NCI-H526 (cell line): ENCODE measurements around the gene C2CD3.

Source experiments
- DNase-seq, 2 experiments: peaks; one replicate each; lab custom pipeline; 2025; lab: John Stamatoyannopoulos, UW

C2CD3 gene

DNA sequence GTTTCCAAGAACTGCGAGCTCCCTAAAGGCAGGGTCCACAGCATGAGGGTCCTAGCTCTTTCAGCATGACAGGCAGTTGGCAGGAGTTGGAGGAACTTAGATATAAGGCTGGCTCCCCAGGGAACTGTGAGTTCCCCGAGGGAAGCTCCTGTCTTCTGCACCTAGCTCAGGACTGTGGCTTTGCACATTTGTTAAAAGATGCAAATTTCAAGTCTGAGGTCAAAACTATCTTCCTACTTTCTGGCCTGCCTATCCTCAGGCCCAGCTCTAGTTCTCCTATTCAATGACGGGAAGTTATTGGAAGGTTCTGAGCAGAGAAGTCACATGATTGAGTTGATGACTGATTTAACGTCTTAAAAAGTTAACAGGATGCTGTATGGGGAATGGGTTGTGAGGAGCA, 150.3 kb downstream of the C2CD3 start:
- peak; percentile 33 to 82 for DNase-seq

GRCh38 chr11:74019860-74020259, 150.9 kb downstream of the C2CD3 start:
- DNase-seq: no peak

GRCh38 chr11:74019104-74019738, 151.6 kb downstream of the C2CD3 start:
- DNase-seq: no peak

DNA sequence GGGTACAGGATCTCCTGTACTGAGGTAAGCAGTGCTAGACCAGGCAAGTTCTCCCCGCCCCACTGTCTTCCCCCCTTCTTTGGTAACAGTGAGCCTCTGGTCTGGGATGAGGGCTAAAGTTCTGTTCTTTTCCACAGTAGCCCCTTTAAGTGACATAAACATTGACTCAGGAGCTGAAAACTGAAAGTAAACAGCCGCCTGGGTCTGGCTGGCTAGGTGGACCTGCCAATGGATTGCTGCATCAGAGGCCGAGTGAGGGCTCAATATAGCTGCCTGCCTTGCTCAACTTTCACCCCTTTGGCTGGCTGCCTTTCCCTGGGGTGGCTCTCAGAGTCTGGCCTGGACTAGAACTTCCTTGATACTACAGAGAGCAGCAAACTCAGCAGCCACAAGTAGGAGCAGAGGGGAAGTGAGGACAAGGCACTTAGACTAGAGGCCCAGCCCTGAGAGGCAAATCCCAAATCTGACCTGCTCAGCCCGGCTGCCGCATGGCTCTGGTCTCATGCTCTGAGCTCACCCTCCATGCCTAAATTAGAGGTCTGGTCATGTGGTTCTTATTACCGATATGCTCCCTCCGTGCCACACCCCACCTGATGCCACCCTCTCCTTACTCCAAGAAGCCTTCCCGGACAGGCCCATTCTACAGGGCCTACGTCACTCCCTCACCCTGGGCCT, 152.3 kb downstream of the C2CD3 start:
- no peak for DNase-seq

- DNase-seq: no peak
Measured at GRCh38 chr11:74017631-74018030, 153.2 kb downstream of the C2CD3 start.

DNA sequence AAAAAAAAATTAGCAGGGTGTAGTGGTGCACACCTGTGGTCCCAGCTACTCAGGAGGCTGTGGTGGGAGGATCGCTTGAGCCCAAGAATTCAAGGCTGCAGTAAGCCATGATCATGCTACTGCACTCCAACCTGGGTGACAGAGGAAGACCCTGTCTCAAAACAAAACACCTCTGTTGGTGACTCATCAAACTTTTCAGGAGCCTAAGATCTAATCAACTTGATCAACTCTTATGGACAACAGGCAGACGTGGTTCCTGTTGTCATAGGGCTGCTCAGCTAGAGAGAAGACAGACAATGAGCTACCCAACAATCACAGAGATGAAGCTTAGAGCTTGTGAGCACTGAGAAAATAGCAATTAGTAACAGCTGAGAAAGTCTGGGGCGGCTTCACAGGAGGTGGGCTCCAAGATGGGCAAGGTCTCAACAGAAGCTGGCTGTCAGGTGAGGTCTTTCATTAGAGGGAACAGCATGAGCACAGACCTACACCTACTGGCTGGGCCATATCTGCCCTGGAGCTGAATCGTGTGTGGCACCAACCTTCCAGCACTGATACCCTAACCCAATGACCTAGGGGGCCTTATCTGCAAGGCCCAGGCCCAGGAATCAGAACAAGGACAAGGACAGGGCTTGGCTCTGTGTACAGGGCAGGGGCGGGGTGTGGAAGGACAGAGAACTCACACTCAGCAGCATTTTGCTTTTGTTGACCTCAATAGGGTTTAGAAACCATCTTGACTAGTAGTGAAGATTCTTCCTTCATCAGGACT, 154.7 kb downstream of the C2CD3 start:
- no peak for DNase-seq

- DNase-seq: no peak
Measured at GRCh38 chr11:74014880-74015279, 155.9 kb downstream of the C2CD3 start.

GRCh38 chr11:74013141-74013540, 157.7 kb downstream of the C2CD3 start:
- DNase-seq: no peak

DNA sequence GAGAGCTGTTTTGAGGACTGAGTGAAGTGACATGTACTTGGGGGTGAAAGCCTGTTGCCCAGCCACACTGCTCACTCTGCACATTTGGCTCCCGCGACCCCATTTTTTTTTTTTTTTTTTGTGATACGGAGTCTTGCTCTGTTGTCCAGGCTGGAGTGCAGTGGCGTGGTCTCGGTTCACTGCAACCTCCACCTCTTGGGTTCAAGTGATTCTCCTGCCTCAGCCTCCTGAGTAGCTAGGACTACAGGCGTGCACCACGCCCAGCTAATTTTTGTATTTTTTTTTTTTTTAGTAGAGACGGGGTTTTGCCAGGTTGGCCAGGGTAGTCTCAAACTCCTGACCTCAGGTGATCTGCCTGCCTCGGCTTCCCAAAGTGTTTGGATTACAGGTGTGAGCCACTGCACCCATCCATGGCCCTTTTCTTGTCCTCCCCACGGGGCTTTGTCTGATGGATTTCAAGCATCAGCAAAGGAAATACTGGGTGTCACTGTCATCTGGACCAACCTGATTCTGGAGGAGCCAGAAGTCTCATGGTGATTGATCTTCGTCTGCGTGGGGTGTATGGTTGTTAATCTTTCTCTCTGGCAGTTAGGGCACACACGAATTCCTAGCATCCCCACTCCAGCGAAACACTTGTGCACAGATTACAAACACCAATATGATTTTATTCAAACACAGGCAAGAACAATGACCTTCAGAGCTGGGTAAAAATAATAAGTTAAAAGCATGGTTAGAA, 158.6 kb downstream of the C2CD3 start:
- no peak for DNase-seq

DNA sequence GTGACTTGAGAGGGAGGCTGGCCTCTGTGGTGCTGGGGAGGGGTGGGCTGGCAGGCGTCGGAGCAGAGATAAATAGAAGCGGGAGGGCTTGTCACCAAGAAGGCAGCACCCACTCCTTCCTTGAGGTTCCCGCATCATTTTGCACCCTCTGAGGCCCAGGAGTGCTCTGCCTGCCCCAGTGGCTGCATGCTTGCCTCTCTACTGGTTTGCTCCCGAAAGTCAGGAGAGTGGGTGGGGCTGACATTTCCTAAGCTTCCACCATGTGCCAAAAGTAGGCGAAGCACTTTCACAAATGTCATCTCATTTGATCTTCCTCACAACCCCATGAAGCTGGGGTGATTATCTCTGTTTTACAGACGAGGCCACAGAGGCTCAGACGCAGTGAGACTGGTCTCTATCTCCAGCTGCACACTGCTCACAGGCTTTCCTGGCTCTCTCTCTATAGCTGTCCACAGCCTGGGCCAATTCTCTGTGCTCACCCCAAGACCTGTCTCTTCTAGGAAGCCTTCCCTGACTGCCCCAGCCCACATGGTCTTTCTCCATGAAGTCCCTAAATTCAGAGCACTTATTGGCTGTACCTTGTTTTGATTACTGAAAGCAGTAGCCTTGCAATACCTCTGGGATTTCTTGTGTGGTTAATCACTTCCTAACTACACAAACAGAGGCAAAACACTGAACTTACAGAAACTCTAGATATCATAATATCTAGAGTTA, 159.3 kb downstream of the C2CD3 start:
- no peak for DNase-seq

DNA sequence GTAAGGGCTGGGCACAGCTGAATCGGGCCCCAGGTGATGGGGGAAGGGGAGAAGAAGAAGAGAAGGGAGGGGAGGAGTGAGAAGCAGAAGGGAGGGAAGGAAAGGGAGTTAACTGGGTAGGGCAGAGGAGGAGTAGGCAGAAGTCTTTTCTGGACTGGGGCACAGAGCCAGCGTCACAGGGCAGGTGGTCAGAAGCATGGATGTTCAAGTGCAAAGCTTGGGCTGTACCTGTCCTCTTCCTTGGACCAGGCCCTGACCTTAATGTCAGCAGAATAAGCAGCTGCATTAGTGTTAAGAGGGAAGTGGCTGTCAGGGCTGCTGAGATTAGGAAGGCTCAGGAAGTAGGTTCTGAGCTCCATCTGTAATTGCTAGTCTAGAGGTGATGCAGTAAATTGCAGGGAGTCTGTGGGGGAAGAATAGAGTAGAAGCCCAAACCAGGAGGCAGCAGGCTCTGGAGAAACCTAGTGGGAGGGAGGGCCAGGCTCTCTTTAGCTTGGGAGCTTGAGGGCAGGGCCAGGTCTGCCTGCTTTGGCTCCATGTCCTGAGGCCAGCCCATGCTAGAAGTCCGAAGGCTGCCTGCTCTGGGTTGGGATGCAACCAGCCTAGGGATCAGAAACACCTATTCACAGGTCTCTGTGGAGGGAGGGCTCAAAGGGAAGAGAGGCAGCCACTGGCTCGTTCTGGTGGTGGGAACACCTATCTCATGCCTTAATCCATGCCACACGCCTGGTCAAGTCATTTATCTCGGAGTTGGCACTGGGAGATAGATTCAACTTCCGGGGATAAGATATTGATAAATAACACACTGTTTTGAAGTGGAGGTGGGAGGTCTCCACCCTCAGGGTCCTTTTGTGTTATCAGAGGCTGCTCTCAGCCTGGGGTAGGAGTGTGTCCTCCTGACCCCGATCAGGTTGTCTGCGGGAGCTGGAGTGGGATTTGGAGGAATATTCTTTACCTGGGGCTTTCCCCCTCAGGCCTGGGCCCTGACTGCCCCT, 160.2 kb downstream of the C2CD3 start:
- no peak for DNase-seq

DNA sequence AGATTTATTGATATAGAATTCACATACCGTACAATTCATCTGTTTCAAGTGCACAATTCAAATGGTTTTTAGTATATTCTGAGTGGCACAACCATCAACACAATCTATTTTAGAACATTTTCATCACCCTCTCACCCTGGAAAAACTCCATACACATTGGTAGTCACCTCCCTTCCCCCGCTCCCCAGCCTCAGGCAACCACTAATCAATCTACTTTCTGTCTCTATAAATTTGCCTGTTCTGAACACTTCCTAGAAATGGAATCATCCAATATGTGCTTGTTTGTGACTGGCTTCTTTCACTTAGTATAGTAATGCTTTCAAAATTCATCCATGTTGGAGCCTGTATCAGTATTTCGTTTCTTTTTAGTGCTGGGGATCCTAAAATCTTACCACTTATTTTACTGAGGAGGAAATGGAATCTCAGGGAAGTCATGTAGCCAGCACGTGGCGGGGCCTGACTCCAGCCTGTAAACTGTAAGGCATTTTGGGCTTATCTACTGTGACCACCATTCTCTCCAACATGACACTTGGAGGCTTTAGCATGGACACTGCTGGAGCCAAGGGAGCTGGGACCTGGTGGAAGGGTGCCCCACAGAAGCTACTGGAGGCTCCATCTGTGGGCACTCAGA, 161.0 kb downstream of the C2CD3 start:
- no peak for DNase-seq

DNA sequence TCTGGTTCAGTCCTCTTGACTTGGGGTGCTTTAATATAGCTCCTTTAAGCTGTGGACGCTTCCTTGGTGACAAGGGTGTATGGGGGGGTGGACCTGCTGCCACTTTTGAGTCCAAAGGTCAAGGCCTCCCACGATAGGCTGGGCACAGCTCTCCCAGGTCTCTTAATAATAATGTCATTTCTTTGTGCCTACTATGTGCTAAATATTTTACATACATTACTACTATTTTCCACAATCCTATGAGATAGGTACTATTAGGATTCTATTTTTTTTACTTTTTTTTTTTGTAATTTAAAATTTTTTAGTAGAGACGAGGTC, 161.6 kb downstream of the C2CD3 start:
- DNase-seq: no peak

GRCh38 chr11:74008373-74009229, 162.2 kb downstream of the C2CD3 start, which contains the start of gene UCP3:
Gene UCP3 (minus strand): TSS chr11:74009085. CDS start chr11:74007042, 2,043 bp downstream.
- no peak for DNase-seq

DNA sequence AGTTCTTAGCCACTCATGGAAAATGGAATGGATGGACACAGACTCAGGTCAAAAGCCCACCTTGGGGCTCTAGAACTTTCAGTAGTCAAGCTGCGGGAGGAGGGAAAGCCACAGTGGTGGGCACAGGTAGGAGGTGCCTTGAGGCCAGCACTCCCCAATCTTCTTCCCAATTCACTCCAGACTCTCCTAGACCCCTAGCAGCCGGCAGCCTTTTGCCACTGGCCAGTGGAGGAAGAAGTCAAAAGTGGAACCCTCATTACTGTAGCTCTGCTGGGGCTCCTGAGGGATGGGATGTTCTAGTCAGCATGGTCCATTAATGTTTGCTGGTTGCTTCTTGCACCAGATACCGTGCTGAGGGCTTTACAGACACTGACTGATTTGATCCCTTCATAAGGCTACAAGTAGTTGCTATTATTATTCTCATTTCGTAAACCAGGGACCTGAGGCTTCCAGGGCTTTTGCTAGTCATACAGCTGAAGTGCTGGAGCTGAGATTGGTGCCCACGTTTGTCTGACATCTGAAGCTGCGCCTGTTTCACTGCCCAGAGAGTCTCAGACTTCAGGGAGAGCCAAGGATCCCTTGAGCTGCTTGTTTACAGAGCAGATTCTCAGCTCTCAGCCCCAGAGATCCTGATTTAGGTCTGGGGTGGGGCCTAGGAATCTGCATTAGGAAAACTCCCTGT, 163.0 kb downstream of the C2CD3 start:
- no peak for DNase-seq

DNA sequence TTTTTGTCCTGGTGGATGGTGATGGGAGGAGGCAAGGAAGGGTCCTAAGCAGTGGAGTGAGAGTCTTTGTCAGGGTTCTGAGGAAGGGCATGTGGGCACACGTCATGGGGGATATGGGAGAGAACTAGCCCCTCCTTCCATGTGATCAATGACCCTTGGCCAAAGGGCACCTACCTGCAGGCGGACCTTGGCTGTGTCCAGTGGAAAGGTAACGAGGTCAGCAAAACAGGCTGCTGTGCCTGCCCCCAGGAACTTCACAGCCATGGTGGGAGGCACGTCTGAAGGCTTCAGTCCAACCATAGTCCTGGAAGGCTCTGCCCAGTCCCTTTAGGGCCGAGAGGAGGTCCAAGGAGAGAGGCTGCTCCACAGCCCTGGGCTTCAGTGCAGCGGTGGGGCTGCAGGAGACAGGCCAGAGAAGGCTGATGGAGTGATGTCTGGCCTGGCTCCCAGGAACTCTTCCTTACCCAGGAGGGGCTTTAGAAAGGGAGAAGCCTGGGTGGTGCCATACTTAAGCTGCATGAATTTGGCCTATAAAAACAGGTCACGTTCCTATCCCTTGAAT, 164.0 kb downstream of the C2CD3 start:
- DNase-seq: no peak

DNA sequence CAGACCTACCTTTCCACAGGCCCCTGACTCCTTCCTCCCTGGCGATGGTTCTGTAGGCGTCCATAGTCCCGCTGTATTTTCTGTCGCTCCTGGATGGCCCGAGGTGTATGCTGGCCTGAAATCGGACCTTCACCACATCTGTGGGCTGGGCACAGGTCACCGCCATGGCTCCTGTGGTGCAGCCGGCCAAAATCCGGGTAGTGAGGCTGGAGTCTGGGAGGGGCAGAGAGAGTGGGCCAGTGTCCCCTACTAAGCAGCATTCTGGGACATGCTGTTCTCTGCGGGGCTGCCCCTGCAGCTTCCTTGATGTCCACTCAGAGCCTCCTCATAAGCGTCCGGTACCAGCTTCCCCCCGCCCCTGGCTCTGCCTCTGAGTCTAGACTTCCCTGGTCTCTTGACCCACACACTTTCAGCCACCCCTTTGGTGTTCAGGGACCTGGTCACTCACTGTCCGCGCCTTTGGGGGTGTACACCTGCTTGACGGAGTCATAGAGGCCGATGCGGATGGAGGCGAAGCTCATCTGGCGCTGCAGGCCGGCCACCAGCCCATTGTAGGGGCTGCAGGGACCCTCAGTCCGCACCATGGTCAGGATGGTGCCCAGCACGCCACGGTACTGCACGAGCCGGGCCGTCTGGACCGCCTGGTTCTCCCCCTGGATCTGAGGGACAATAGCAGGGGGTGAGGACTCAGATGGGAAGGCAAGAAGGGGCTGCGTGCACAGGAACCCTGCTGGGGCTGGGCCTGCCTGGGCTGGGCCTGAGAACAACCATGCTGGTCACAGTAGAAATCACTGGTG, 164.9 kb downstream of the C2CD3 start:
- DNase-seq: no peak
